GM21619 (cell line): ENCODE data around the gene HIP1.
"Not testable (repeated sequence)": the region's sequence is repeated elsewhere in the genome, so short reads cannot be mapped to it uniquely, and the experiment has no call there.

ENCODE experiments used
- ATAC-seq: cut with Tn5 transposase; IDR thresholded peaks from one replicate; pipeline ENCODE4 v1.9.1; 2021; ENCODE audit not compliant: unreplicated experiment

HIP1 gene

GRCh38 chr7:75579899-75580298 is 158.8 kb downstream of the HIP1 start:
- no peak for ATAC-seq

GRCh38 chr7:75578081-75578480 is 160.7 kb downstream of the HIP1 start:
- no peak for ATAC-seq

- no peak for ATAC-seq
Observed at GRCh38 chr7:75575488-75576121, 163.1 kb downstream of the HIP1 start.

- ATAC-seq: no peak
Observed at GRCh38 chr7:75573477-75574019, 165.2 kb downstream of the HIP1 start.

- no peak for ATAC-seq
Observed at GRCh38 chr7:75572814-75573213, 165.9 kb downstream of the HIP1 start.

GRCh38 chr7:75572396-75572795 is 166.3 kb downstream of the HIP1 start:
- ATAC-seq: no peak

- ATAC-seq: no peak
Observed at GRCh38 chr7:75571209-75571608, 167.5 kb downstream of the HIP1 start.

GRCh38 chr7:75569629-75570282 is 169.0 kb downstream of the HIP1 start:
- ATAC-seq: not testable (repeated sequence)

- ATAC-seq: no peak
Observed at GRCh38 chr7:75567948-75568595, 170.7 kb downstream of the HIP1 start.

- no peak for ATAC-seq
Observed at GRCh38 chr7:75565132-75565837, 173.5 kb downstream of the HIP1 start.

GRCh38 chr7:75563171-75563570 is 175.6 kb downstream of the HIP1 start:
- no peak for ATAC-seq

GRCh38 chr7:75559976-75560365 is 178.8 kb downstream of the HIP1 start:
- ATAC-seq: no peak

- no peak for ATAC-seq
Observed at GRCh38 chr7:75559355-75559975, 179.3 kb downstream of the HIP1 start.

GRCh38 chr7:75556835-75557234 is 181.9 kb downstream of the HIP1 start:
- ATAC-seq: not testable (repeated sequence)

GRCh38 chr7:75555736-75556135 is 183.0 kb downstream of the HIP1 start:
- no peak for ATAC-seq

- no peak for ATAC-seq
Observed at GRCh38 chr7:75546237-75547015, 192.3 kb downstream of the HIP1 start.

GRCh38 chr7:75537731-75538130 is 201.0 kb downstream of the HIP1 start:
- no peak for ATAC-seq

- no peak for ATAC-seq
Observed at GRCh38 chr7:75536940-75537538, 201.7 kb downstream of the HIP1 start.

- no peak for ATAC-seq
Observed at GRCh38 chr7:75536491-75536890, 202.2 kb downstream of the HIP1 start.
